Mammary epithelial cell (primary cell): ENCODE results near the gene RETREG3.

ENCODE experiments used
- EZH2 ChIP-seq: IDR thresholded peaks from 2 replicates; pipeline ENCODE4 v1.6.1; 2012; ENCODE audit warnings: low read length, inconsistent platforms, borderline replicate concordance
- TF ChIP-seq, protein P1 (sequence below), 2 donors: IDR thresholded peaks in 1 of 2; conservative IDR thresholded peaks in 1 of 2; 2 replicates each; pipeline ENCODE4 v1.5.1; 2011 to 2012; ENCODE audit warnings: inconsistent platforms in 2 of 2, low read length in 2 of 2, mild to moderate bottlenecking in 2 of 2, control low read depth in 1 of 2, low read depth in 1 of 2; ENCODE audit not compliant: insufficient read depth in 1 of 2; ENCODE audit errors: extremely low read depth in 1 of 2

DNA sequence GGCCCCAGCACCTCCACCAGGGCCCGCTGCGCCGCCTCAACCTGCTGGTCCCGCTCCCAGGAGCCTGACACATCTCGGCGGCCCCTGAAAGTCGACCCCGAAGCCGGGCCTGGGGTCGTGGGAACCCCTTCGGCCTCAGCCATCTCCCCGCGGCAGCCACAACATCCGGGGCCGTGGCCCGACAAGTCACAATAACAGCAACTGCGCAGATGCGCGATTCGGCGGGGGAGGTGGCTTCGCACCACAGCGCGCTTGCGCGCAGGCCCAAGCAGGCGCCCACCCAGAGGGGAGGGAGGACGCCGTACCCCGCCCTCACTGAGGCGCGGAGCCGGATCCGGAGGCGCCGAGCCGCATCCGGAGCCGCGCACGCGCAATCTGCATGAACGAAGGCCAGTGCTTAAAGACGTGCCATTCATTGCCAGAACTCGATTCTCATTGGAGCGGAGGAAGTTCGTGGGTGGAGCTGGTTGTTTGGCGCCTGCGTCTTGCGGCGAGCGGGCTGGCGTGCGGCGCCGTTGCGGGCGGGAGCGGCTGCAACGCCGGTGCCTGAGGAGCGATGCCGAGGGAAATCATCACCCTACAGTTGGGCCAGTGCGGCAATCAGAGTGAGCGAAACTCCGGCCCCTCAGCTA, at the start of gene RETREG3, which contains the start of gene TUBG1:
- TF ChIP-seq, protein P1, sequence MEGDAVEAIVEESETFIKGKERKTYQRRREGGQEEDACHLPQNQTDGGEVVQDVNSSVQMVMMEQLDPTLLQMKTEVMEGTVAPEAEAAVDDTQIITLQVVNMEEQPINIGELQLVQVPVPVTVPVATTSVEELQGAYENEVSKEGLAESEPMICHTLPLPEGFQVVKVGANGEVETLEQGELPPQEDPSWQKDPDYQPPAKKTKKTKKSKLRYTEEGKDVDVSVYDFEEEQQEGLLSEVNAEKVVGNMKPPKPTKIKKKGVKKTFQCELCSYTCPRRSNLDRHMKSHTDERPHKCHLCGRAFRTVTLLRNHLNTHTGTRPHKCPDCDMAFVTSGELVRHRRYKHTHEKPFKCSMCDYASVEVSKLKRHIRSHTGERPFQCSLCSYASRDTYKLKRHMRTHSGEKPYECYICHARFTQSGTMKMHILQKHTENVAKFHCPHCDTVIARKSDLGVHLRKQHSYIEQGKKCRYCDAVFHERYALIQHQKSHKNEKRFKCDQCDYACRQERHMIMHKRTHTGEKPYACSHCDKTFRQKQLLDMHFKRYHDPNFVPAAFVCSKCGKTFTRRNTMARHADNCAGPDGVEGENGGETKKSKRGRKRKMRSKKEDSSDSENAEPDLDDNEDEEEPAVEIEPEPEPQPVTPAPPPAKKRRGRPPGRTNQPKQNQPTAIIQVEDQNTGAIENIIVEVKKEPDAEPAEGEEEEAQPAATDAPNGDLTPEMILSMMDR (conservative IDR thresholded peaks at IDR 0.05 in 1 of 2, IDR thresholded peaks at IDR 0.05 in 1 of 2; ENCODE audit: extremely low read depth in 1 of 2, insufficient read depth in 1 of 2, low read depth in 1 of 2, low read length in 2 of 2), result peak; percentile 17 to 56
- TF ChIP-seq EZH2, result no peak
